ENCODE results near the gene PACRG. TPM values are rescaled to one million over a fixed set of nuclear protein-coding genes. Genes with fewer than 3 reads are reported as not detected.

Gene PACRG
- total and polyA plus RNA-seq, 2 of the 4 experiments (the other 2 are of a cell fraction), result not detected

DNA sequence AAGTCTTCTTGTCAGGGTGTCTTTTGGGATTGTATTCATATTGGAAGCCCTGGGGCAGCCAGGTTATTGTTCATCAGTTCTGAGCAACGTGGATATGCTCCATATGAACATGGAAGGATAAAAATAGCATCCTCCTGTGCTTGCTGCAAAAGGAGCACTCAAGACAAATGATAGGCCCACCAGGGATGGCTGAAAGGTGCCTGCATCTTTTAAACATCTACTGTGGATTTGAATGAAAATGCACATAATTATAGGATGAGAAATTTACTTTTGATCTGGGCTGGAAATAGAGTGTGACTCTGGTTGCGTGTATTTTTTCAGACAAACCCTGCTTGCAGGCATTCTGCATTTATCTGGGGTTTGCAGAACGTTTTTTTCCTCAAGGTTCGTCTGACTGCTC is 299.1 kb downstream of the PACRG start:
- in situ Hi-C loops (cut with MboI; ENCODE audit: low sequenced_read_pairs), result no loop called here
- Histone ChIP-seq H3K4me1 (ENCODE audit: control insufficient read depth, insufficient read depth, low read length) (no peaks in the 10 kb centered on the region), H3K4ac (ENCODE audit: low read depth, low read length) (no peak overlapping the region), H2BK20ac (ENCODE audit: low read depth, low read length) (no peak overlapping the region), H2BK120ac (ENCODE audit: low read depth, low read length) (no peak overlapping the region), H3K4me3 (ENCODE audit: insufficient read depth, low read depth, low read length) (no peak overlapping the region), H3K9ac (ENCODE audit: low read depth, low read length) (no peak overlapping the region), H3K9me3 (ENCODE audit: control insufficient read depth, insufficient read depth, low read length) (peaks cover 13% of the 10 kb centered on the region), H2AK5ac (ENCODE audit: low read depth, low read length) (no peak overlapping the region), H2BK5ac (ENCODE audit: low read depth, low read length, poor library complexity, severe bottlenecking) (no peak overlapping the region), H4K8ac (ENCODE audit: low read depth in 2 of 2, low read length in 2 of 2) (no peak overlapping the region), H2AFZ (replicated peaks; ENCODE audit: low read length, poor library complexity) (no peak overlapping the region), H4K5ac (ENCODE audit: low read depth, low read length) (no peak overlapping the region), H3K27ac (ENCODE audit: insufficient read depth, low read length) (no peak overlapping the region), H4K20me1 (ENCODE audit: insufficient read depth, low read length) (no peaks in the 10 kb centered on the region), H3K9me1 (ENCODE audit: insufficient read depth, low read length) (no peaks in the 10 kb centered on the region), H4K91ac (ENCODE audit: insufficient read depth, low read depth, low read length) (no peak overlapping the region), H2BK15ac (ENCODE audit: low read depth, low read length) (no peak overlapping the region), H3K23ac (ENCODE audit: low read depth, low read length) (no peak overlapping the region), H2AK9ac (replicated peaks; ENCODE audit: low read depth, low read length, poor library complexity) (no peak overlapping the region), H3K27me3 (ENCODE audit: control insufficient read depth, insufficient read depth, low read length) (no peaks in the 10 kb centered on the region), H3K56ac (ENCODE audit: extremely low read depth, insufficient read depth, low read length) (no peak overlapping the region), H3K14ac (replicated peaks; ENCODE audit: low read depth, low read length) (no peak overlapping the region), H3K18ac (ENCODE audit: low read depth, low read length) (no peak overlapping the region), H3K4me2 (ENCODE audit: low read depth, low read length) (no peak overlapping the region), H3K36me3 (ENCODE audit: control insufficient read depth, insufficient read depth, low read length) (no peaks in the 10 kb centered on the region), H3K79me1 (ENCODE audit: low read depth in 1 of 2, low read length in 2 of 2) (no peaks in the 10 kb centered on the region)
- ChIA-PET POLR2A (ENCODE audit: unreplicated experiment) (no interaction called here), CTCF (no interaction called here)
- intact Hi-C loops (cut with micrococcal nuclease), result no loop called here
- dilution Hi-C loops (cut with HindIII; ENCODE audit: low sequenced_read_pairs, unreplicated experiment), result no loop called here
- TF ChIP-seq MAZ (IDR thresholded peaks at IDR 0.05; ENCODE audit: borderline replicate concordance, low read depth, low read length) (no peak), MXI1 (IDR thresholded peaks at IDR 0.05; ENCODE audit: borderline replicate concordance, low read depth, low read length) (no peak), RFX5 (IDR thresholded peaks at IDR 0.05; ENCODE audit: low read depth, low read length) (no peak), SMC3 (IDR thresholded peaks at IDR 0.05; ENCODE audit: low read depth, low read length) (no peak), NFE2L2 (IDR thresholded peaks at IDR 0.05; ENCODE audit: low read depth, low read length) (no peak), CHD1 (IDR thresholded peaks at IDR 0.05; ENCODE audit: low read depth, low read length) (no peak), RAD21 (IDR thresholded peaks at IDR 0.05; ENCODE audit: low read length) (no peak), CEBPB (IDR thresholded peaks at IDR 0.05; ENCODE audit: low read depth, low read length) (no peak), RCOR1 (IDR thresholded peaks at IDR 0.05; ENCODE audit: insufficient replicate concordance, low read length) (no peak), POLR2A (IDR thresholded peaks at IDR 0.05; ENCODE audit: low read depth, low read length) (no peak), BHLHE40 (IDR thresholded peaks at IDR 0.05; ENCODE audit: low read depth, low read length) (no peak), FOS (IDR thresholded peaks at IDR 0.05; ENCODE audit: low read depth, low read length) (no peak), MAFK (IDR thresholded peaks at IDR 0.05; ENCODE audit: low read depth, low read length) (no peak)
- TF ChIP-seq, protein P1, sequence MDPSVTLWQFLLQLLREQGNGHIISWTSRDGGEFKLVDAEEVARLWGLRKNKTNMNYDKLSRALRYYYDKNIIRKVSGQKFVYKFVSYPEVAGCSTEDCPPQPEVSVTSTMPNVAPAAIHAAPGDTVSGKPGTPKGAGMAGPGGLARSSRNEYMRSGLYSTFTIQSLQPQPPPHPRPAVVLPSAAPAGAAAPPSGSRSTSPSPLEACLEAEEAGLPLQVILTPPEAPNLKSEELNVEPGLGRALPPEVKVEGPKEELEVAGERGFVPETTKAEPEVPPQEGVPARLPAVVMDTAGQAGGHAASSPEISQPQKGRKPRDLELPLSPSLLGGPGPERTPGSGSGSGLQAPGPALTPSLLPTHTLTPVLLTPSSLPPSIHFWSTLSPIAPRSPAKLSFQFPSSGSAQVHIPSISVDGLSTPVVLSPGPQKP (IDR thresholded peaks at IDR 0.05; ENCODE audit: borderline replicate concordance, low read depth, low read length), result no peak
- TF ChIP-seq, protein P2, sequence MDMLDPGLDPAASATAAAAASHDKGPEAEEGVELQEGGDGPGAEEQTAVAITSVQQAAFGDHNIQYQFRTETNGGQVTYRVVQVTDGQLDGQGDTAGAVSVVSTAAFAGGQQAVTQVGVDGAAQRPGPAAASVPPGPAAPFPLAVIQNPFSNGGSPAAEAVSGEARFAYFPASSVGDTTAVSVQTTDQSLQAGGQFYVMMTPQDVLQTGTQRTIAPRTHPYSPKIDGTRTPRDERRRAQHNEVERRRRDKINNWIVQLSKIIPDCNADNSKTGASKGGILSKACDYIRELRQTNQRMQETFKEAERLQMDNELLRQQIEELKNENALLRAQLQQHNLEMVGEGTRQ (IDR thresholded peaks at IDR 0.05; ENCODE audit: low read depth, low read length), result no peak
- TF ChIP-seq, protein P3, sequence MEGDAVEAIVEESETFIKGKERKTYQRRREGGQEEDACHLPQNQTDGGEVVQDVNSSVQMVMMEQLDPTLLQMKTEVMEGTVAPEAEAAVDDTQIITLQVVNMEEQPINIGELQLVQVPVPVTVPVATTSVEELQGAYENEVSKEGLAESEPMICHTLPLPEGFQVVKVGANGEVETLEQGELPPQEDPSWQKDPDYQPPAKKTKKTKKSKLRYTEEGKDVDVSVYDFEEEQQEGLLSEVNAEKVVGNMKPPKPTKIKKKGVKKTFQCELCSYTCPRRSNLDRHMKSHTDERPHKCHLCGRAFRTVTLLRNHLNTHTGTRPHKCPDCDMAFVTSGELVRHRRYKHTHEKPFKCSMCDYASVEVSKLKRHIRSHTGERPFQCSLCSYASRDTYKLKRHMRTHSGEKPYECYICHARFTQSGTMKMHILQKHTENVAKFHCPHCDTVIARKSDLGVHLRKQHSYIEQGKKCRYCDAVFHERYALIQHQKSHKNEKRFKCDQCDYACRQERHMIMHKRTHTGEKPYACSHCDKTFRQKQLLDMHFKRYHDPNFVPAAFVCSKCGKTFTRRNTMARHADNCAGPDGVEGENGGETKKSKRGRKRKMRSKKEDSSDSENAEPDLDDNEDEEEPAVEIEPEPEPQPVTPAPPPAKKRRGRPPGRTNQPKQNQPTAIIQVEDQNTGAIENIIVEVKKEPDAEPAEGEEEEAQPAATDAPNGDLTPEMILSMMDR (conservative IDR thresholded peaks at IDR 0.05; ENCODE audit: low read depth, low read length), result no peak
- ATAC-seq (ENCODE audit: low read depth) (no peak), DNase-seq (no peak)
- no TSS peak for BruUV-seq (replicated peaks)
- no CpG with 5 or more reads among the region's 4 CpGs for whole genome bisulfite sequencing, 2 experiments (ENCODE audit: extremely low coverage in 2 of 2, insufficient read length in 1 of 2)
